ENCODE results near the gene TYW3. TPM values are rescaled to one million over a fixed set of nuclear protein-coding genes. Genes with fewer than 3 reads are reported as not detected.

Gene TYW3
- total RNA-seq, 2 donors from 2014 or later: 14.8 to 18.9 TPM

- Mint-ChIP-seq H3K36me3 (ENCODE audit: low read depth) (no peaks in the 10 kb centered on the region), H3K27ac (no peak overlapping the region)
- H3K4me3 ChIP-seq (ENCODE audit: low read length): no peak overlapping the region
Measured at GRCh38 chr1:74766579-74766978, 33.6 kb downstream of the TYW3 start.

GRCh38 chr1:74767490-74767889 is 34.5 kb downstream of the TYW3 start:
- H3K27ac Mint-ChIP-seq: no peak overlapping the region
- no peak overlapping the region for H3K4me3 Mint-ChIP-seq
- 93 to 100% methylated on average over 1 to 2 of the region's 3 CpGs for WGBS, 2 experiments (ENCODE audit: insufficient coverage in 1 of 2, insufficient read length in 1 of 2)
- no peak overlapping the region for H3K9ac ChIP-seq (ENCODE audit: extremely low read depth, low read length, poor library complexity, severe bottlenecking)
- TF ChIP-seq CTCF (conservative IDR thresholded peaks at IDR 0.05): peak; percentile 76
- peak; percentile 77 for DNase-seq
- H3K27me3 Mint-ChIP-seq (ENCODE audit: insufficient read depth): no peaks in the 10 kb centered on the region
- no peaks in the 10 kb centered on the region for H3K4me1 ChIP-seq (ENCODE audit: control insufficient read depth, insufficient read depth, low read length)
- no peak overlapping the region for H3K27ac ChIP-seq (ENCODE audit: low read depth, low read length)
- H3K27me3 ChIP-seq (ENCODE audit: control insufficient read depth, insufficient read depth, low read length, poor library complexity, severe bottlenecking): no peaks in the 10 kb centered on the region
- H3K4me3 ChIP-seq (ENCODE audit: low read length): no peak overlapping the region
- no peaks in the 10 kb centered on the region for H3K4me1 Mint-ChIP-seq
- H3K36me3 Mint-ChIP-seq (ENCODE audit: low read depth): no peaks in the 10 kb centered on the region
- H3K9me3 ChIP-seq (ENCODE audit: control insufficient read depth, low read length): no peaks in the 10 kb centered on the region
- peaks cover 10% of the 10 kb centered on the region for H3K36me3 ChIP-seq (ENCODE audit: control insufficient read depth, insufficient read depth, low read length)
- H3K9me3 Mint-ChIP-seq: no peaks in the 10 kb centered on the region

More at GRCh38 chr1:74766579-74766978, 33.6 kb downstream of the TYW3 start:
- Histone ChIP-seq H3K27me3 (ENCODE audit: control insufficient read depth, insufficient read depth, low read length, poor library complexity, severe bottlenecking) (no peaks in the 10 kb centered on the region), H3K27ac (ENCODE audit: low read depth, low read length) (no peak overlapping the region), H3K9me3 (ENCODE audit: control insufficient read depth, low read length) (no peaks in the 10 kb centered on the region), H3K4me1 (ENCODE audit: control insufficient read depth, insufficient read depth, low read length) (no peaks in the 10 kb centered on the region), H3K36me3 (ENCODE audit: control insufficient read depth, insufficient read depth, low read length) (peaks cover 10% of the 10 kb centered on the region), H3K9ac (ENCODE audit: extremely low read depth, low read length, poor library complexity, severe bottlenecking) (no peak overlapping the region)
- TF ChIP-seq CTCF (conservative IDR thresholded peaks at IDR 0.05): no peak
- H3K9me3 Mint-ChIP-seq: no peaks in the 10 kb centered on the region
- no peaks in the 10 kb centered on the region for H3K4me1 Mint-ChIP-seq
- WGBS, 2 experiments (ENCODE audit: insufficient coverage in 1 of 2, insufficient read length in 1 of 2): 89% methylated on average over 1 of the region's 2 CpGs; no CpG with 5 or more reads in 1 of the 2 experiments
- H3K27me3 Mint-ChIP-seq (ENCODE audit: insufficient read depth): no peaks in the 10 kb centered on the region
- no peak overlapping the region for H3K4me3 Mint-ChIP-seq
- no peak for DNase-seq

GRCh38 chr1:74771913-74772515 is 39.1 kb downstream of the TYW3 start:
- no peak overlapping the region for H3K27ac ChIP-seq (ENCODE audit: low read depth, low read length)
- H3K9me3 ChIP-seq (ENCODE audit: control insufficient read depth, low read length): no peaks in the 10 kb centered on the region
- Mint-ChIP-seq H3K36me3 (ENCODE audit: low read depth) (no peaks in the 10 kb centered on the region), H3K27ac (no peak overlapping the region), H3K9me3 (no peaks in the 10 kb centered on the region), H3K4me3 (no peak overlapping the region), H3K27me3 (ENCODE audit: insufficient read depth) (no peaks in the 10 kb centered on the region), H3K4me1 (no peaks in the 10 kb centered on the region)
- H3K9ac ChIP-seq (ENCODE audit: extremely low read depth, low read length, poor library complexity, severe bottlenecking): no peak overlapping the region
- no peak for DNase-seq
- 80% methylated on average over 2 of the region's 7 CpGs; no CpG with 5 or more reads in 1 of the 2 experiments for WGBS, 2 experiments (ENCODE audit: insufficient coverage in 1 of 2, insufficient read length in 1 of 2)
- H3K4me3 ChIP-seq (ENCODE audit: low read length): no peak overlapping the region
- TF ChIP-seq CTCF (conservative IDR thresholded peaks at IDR 0.05): peak; percentile 86
- no peaks in the 10 kb centered on the region for H3K4me1 ChIP-seq (ENCODE audit: control insufficient read depth, insufficient read depth, low read length)
- no peaks in the 10 kb centered on the region for H3K36me3 ChIP-seq (ENCODE audit: control insufficient read depth, insufficient read depth, low read length)
- H3K27me3 ChIP-seq (ENCODE audit: control insufficient read depth, insufficient read depth, low read length, poor library complexity, severe bottlenecking): no peaks in the 10 kb centered on the region

Measured in endodermal cell (in vitro differentiated cells).